Smooth muscle cell (in vitro differentiated cells): ENCODE measurements around the gene C19orf73. TPM values are rescaled to one million over a fixed set of nuclear protein-coding genes. Genes with fewer than 3 reads are reported as not detected.

Source experiments
- DNase-seq: peaks from one replicate; lab custom pipeline; 2025; ENCODE audit not compliant: unreplicated experiment; lab: John Stamatoyannopoulos, UW
- H2AFZ ChIP-seq: fragments of 200-600 bp; sonication (generic); 2 replicates; pipeline ENCODE4 v1.6.0; 2016; ENCODE audit warnings: antibody characterized with exemption, low read depth, mild to moderate bottlenecking
- H3F3A ChIP-seq: fragments of 200-600 bp; sonication (generic); 2 replicates; pipeline ENCODE4 v1.6.0; 2017; ENCODE audit warnings: antibody characterized with exemption, low read depth
- H3K27ac ChIP-seq: fragments of 200-600 bp; sonication (generic); 2 replicates; pipeline ENCODE4 v1.5.1; 2016; ENCODE audit warnings: low read depth, mild to moderate bottlenecking
- H3K27me3 ChIP-seq: fragments of 200-600 bp; sonication (generic); 2 replicates; pipeline ENCODE4 v1.6.1; 2016; ENCODE audit warnings: low read depth, mild to moderate bottlenecking
- H3K36me3 ChIP-seq: fragments of 200-600 bp; sonication (generic); 2 replicates; pipeline ENCODE4 v1.5.1; 2016; ENCODE audit warnings: low read depth
- H3K4me1 ChIP-seq: fragments of 200-600 bp; sonication (generic); 2 replicates; pipeline ENCODE4 v1.5.1; 2016; ENCODE audit warnings: low read depth
- H3K4me2 ChIP-seq: fragments of 200-600 bp; sonication (generic); 2 replicates; pipeline ENCODE4 v1.6.0; 2016; ENCODE audit warnings: mild to moderate bottlenecking
- H3K4me3 ChIP-seq: fragments of 200-600 bp; sonication (generic); 2 replicates; pipeline ENCODE4 v1.5.1; 2016; ENCODE audit warnings: mild to moderate bottlenecking
- H3K79me2 ChIP-seq: fragments of 200-600 bp; sonication (generic); 2 replicates; pipeline ENCODE4 v1.6.0; 2016; ENCODE audit warnings: low read depth, mild to moderate bottlenecking
- H3K9ac ChIP-seq: fragments of 200-600 bp; sonication (generic); 2 replicates; pipeline ENCODE4 v1.6.0; 2016; ENCODE audit warnings: low read depth
- H3K9me3 ChIP-seq: fragments of 200-600 bp; sonication (generic); replicated peaks from 2 replicates; pipeline ENCODE4 v1.5.1; 2016; ENCODE audit warnings: low read depth
- H4K20me1 ChIP-seq: fragments of 200-600 bp; sonication (generic); 2 replicates; pipeline ENCODE4 v1.6.0; 2016; ENCODE audit warnings: low read depth
- CTCF ChIP-seq: fragments of 200-600 bp; sonication (generic); IDR thresholded peaks from 2 replicates; pipeline ENCODE4 v1.5.1; 2017; ENCODE audit warnings: borderline replicate concordance, mild to moderate bottlenecking, antibody characterized with exemption; ENCODE audit not compliant: insufficient read depth, poor library complexity, severe bottlenecking
- WGBS: methylation state at CpG from one replicate; pipeline ENCODE4 v1.1.7; 2016; ENCODE audit warnings: low lambda C conversion rate; 5-methylcytosine and 5-hydroxymethylcytosine counted together
- polyA plus RNA-seq: library from polyadenylated mRNA; unstranded; fragments of >200 nt; fragmentation: Nextera tagmentation; extraction: Ambion mirVana; gene quantifications from 2 replicates; pipeline ENCODE4 v1.2.1, GENCODE V29; 2016
- total RNA-seq: library from RNA; depleted of rRNA; stranded (reverse); fragments of >200 nt; gene quantifications from 2 replicates; pipeline ENCODE4 v1.2.3, GENCODE V29; 2014

The C19orf73 gene
- total and polyA plus RNA-seq, 2 experiments from 2014 or later = 0.74 to 2.9 TPM

- Histone ChIP-seq H3K9ac (no peak overlapping the region), H3F3A (peaks cover 24% of the 10 kb centered on the region), H3K79me2 (peaks cover 3% of the 10 kb centered on the region), H3K4me1 (peaks cover 11% of the 10 kb centered on the region), H3K9me3 (no peaks in the 10 kb centered on the region), H2AFZ (no peak overlapping the region), H3K4me3 (no peak overlapping the region), H3K27ac (no peak overlapping the region), H3K27me3 (no peaks in the 10 kb centered on the region), H3K4me2 (no peak overlapping the region), H4K20me1 (peaks cover 55% of the 10 kb centered on the region), H3K36me3 (no peaks in the 10 kb centered on the region)
- DNase-seq = no peak
- 89% methylated on average over 8 of the region's 8 CpGs for WGBS
- no peak for TF ChIP-seq CTCF
These were observed 9.2 kb downstream of the C19orf73 start for GRCh38 chr19:49109569-49110233.

DNA sequence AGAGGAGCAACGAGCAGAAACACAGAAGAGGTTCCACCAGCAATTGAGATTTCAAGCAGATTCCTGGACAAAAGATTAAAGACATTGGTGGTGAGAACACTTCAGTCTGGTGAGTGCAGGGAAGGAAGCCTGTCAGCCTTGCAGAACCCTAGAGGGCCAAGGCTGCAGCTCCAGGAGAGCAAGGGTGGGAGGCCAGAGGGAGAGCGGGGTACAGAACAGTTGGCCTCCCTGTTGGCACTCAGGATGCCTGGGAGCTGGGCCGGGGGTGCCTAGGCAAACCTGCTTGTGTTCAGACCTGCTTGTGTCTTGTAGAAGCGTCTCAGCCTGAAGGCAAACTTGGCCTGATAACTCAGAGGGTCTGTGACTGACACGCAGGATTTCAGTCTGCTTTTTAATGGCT lies 9.9 kb downstream of the C19orf73 start:
- peaks cover 3% of the 10 kb centered on the region for H3K79me2 ChIP-seq
- H3K4me3 ChIP-seq = no peak overlapping the region
- peaks cover 24% of the 10 kb centered on the region for H3F3A ChIP-seq
- no peak overlapping the region for H3K4me2 ChIP-seq
- no peaks in the 10 kb centered on the region for H3K27me3 ChIP-seq
- 66% methylated on average over 5 of the region's 5 CpGs for WGBS
- no peaks in the 10 kb centered on the region for H3K9me3 ChIP-seq
- TF ChIP-seq CTCF = no peak
- DNase-seq = no peak
- H3K36me3 ChIP-seq = no peaks in the 10 kb centered on the region
- H3K27ac ChIP-seq = no peak overlapping the region
- no peak overlapping the region for H2AFZ ChIP-seq
- peaks cover 11% of the 10 kb centered on the region for H3K4me1 ChIP-seq
- H4K20me1 ChIP-seq = peaks cover 62% of the 10 kb centered on the region
- no peak overlapping the region for H3K9ac ChIP-seq

DNA sequence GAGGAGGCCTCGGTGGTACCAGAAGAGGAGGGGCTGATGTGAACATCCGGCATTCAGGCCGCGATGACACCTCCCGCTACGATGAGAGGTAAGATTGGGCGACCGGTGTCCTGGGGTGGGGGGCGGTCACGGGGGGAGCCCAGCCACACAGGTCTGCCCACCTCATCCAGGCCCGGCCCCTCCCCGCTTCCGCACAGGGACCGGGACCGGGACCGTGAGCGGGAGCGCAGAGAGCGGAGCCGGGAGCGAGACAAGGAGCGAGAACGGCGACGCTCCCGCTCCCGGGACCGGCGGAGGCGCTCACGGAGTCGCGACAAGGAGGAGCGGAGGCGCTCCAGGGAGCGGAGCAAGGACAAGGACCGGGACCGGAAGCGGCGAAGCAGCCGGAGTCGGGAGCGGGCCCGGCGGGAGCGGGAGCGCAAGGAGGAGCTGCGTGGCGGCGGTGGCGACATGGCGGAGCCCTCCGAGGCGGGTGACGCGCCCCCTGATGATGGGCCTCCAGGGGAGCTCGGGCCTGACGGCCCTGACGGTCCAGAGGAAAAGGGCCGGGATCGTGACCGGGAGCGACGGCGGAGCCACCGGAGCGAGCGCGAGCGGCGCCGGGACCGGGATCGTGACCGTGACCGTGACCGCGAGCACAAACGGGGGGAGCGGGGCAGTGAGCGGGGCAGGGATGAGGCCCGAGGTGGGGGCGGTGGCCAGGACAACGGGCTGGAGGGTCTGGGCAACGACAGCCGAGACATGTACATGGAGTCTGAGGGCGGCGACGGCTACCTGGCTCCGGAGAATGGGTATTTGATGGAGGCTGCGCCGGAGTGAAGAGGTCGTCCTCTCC lies 11.1 kb downstream of the C19orf73 start:
- Histone ChIP-seq H3K9ac (no peak overlapping the region), H3F3A (peaks cover 24% of the 10 kb centered on the region), H3K79me2 (peaks cover 3% of the 10 kb centered on the region), H3K27ac (no peak overlapping the region), H4K20me1 (peaks cover 64% of the 10 kb centered on the region), H3K27me3 (no peaks in the 10 kb centered on the region), H2AFZ (no peak overlapping the region), H3K4me3 (no peak overlapping the region), H3K9me3 (no peaks in the 10 kb centered on the region), H3K36me3 (no peaks in the 10 kb centered on the region), H3K4me2 (no peak overlapping the region), H3K4me1 (peaks cover 4% of the 10 kb centered on the region)
- 97% methylated on average over 68 of the region's 93 CpGs for WGBS
- no peak for DNase-seq
- TF ChIP-seq CTCF = no peak
